SU-DHL-6 (cell line): ENCODE results near the gene UGT1A10.

Source experiments
- H2AFZ ChIP-seq: fragments of 200-600 bp; sonication (generic); 2 replicates; pipeline ENCODE4 v1.6.1; 2014; ENCODE audit warnings: low read depth, mild to moderate bottlenecking, moderate library complexity, mixed read lengths, antibody characterized with exemption, low read length; ENCODE audit not compliant: severe bottlenecking
- H3F3A ChIP-seq: fragments of 200-600 bp; shearing (Covaris generic); 2 replicates; pipeline ENCODE4 v1.6.0; 2016; ENCODE audit warnings: antibody characterized with exemption, mild to moderate bottlenecking; ENCODE audit not compliant: insufficient read depth
- H3K27ac ChIP-seq: fragments of 200-600 bp; sonication (generic); 2 replicates; pipeline ENCODE4 v1.5.1; 2016; ENCODE audit warnings: low read depth, mild to moderate bottlenecking, low read length, moderate library complexity, mixed read lengths
- H3K27me3 ChIP-seq: fragments of 200-600 bp; sonication (generic), shearing (Covaris generic); 2 replicates; pipeline ENCODE4 v1.6.0; 2014; ENCODE audit warnings: mild to moderate bottlenecking, low read length
- H3K36me3 ChIP-seq: fragments of 200-600 bp; sonication (generic); 2 replicates; pipeline ENCODE4 v1.6.1; 2014; ENCODE audit warnings: mild to moderate bottlenecking, low read length, mixed read lengths
- H3K4me2 ChIP-seq: fragments of 300-600, 200-600 bp; shearing (Covaris generic), sonication (generic); 2 replicates; pipeline ENCODE4 v1.6.0; 2014; ENCODE audit warnings: low read length, low read depth, mild to moderate bottlenecking; ENCODE audit not compliant: poor library complexity, severe bottlenecking
- H3K4me3 ChIP-seq: fragments of 200-600 bp; sonication (generic); 2 replicates; pipeline ENCODE4 v1.5.1; 2014; ENCODE audit warnings: antibody characterized with exemption, low read length, mild to moderate bottlenecking, mixed read lengths; ENCODE audit not compliant: insufficient read depth, poor library complexity, severe bottlenecking
- H3K79me2 ChIP-seq: fragments of 200-600 bp; sonication (generic); 2 replicates; pipeline ENCODE4 v1.6.1; 2014; ENCODE audit warnings: mild to moderate bottlenecking, low read length, moderate library complexity; ENCODE audit not compliant: insufficient read depth
- H3K9ac ChIP-seq: fragments of 200-600 bp; sonication (generic); 2 replicates; pipeline ENCODE4 v1.7.0; 2014; ENCODE audit warnings: mild to moderate bottlenecking, low read length
- H3K9me2 ChIP-seq: fragments of 200-600 bp; sonication (generic); replicated peaks from 2 replicates; pipeline ENCODE4 v1.6.1; 2014; ENCODE audit warnings: low read length; ENCODE audit not compliant: insufficient read depth
- H3K9me3 ChIP-seq: fragments of 200-600 bp; sonication (generic); 2 replicates; pipeline ENCODE4 v1.6.1; 2014; ENCODE audit warnings: low read length, mixed read lengths; ENCODE audit not compliant: insufficient read depth
- H4K20me1 ChIP-seq: fragments of 200-600 bp; sonication (generic); 2 replicates; pipeline ENCODE4 v1.6.1; 2014; ENCODE audit warnings: low read depth, mild to moderate bottlenecking, antibody characterized with exemption, low read length, moderate library complexity, mixed read lengths
- EZH2phosphoT487 ChIP-seq: fragments of 200-600 bp; sonication (generic), shearing (Covaris generic); conservative IDR thresholded peaks from 2 replicates; pipeline ENCODE4 v1.6.1; 2018; ENCODE audit warnings: mild to moderate bottlenecking, antibody characterized with exemption, low read length, moderate library complexity, mixed read lengths
- TF ChIP-seq, protein P1 (sequence below): fragments of 200-600 bp; sonication (generic); IDR thresholded peaks from one replicate; pipeline ENCODE4 v1.5.1; 2017; ENCODE audit warnings: antibody characterized with exemption, mild to moderate bottlenecking, low read length, moderate library complexity; ENCODE audit not compliant: insufficient read depth, poor library complexity, severe bottlenecking

The UGT1A10 gene

DNA sequence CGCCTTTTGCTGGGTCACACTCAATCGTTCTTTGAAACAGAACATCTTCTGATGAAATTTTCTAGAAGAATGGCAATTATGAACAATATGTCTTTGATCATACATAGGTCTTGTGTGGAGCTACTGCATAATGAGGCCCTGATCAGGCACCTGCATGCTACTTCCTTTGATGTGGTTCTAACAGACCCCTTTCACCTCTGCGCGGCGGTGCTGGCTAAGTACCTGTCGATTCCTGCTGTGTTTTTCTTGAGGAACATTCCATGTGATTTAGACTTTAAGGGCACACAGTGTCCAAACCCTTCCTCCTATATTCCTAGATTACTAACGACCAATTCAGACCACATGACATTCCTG, 77.0 kb downstream of the UGT1A10 start:
- H3K27ac ChIP-seq: no peak overlapping the region
- no peaks in the 10 kb centered on the region for H3K9me2 ChIP-seq
- no peaks in the 10 kb centered on the region for H3K27me3 ChIP-seq
- no peak overlapping the region for H3K4me2 ChIP-seq
- no peaks in the 10 kb centered on the region for H3K9me3 ChIP-seq
- no peaks in the 10 kb centered on the region for H4K20me1 ChIP-seq
- no peak overlapping the region for H3K4me3 ChIP-seq
- H3K36me3 ChIP-seq: no peaks in the 10 kb centered on the region
- H2AFZ ChIP-seq: no peak overlapping the region
- H3K79me2 ChIP-seq: no peaks in the 10 kb centered on the region
- no peak overlapping the region for H3K9ac ChIP-seq
- TF ChIP-seq, protein P1, sequence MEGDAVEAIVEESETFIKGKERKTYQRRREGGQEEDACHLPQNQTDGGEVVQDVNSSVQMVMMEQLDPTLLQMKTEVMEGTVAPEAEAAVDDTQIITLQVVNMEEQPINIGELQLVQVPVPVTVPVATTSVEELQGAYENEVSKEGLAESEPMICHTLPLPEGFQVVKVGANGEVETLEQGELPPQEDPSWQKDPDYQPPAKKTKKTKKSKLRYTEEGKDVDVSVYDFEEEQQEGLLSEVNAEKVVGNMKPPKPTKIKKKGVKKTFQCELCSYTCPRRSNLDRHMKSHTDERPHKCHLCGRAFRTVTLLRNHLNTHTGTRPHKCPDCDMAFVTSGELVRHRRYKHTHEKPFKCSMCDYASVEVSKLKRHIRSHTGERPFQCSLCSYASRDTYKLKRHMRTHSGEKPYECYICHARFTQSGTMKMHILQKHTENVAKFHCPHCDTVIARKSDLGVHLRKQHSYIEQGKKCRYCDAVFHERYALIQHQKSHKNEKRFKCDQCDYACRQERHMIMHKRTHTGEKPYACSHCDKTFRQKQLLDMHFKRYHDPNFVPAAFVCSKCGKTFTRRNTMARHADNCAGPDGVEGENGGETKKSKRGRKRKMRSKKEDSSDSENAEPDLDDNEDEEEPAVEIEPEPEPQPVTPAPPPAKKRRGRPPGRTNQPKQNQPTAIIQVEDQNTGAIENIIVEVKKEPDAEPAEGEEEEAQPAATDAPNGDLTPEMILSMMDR: no peak
- no peak for TF ChIP-seq EZH2phosphoT487
- H3F3A ChIP-seq: no peaks in the 10 kb centered on the region

DNA sequence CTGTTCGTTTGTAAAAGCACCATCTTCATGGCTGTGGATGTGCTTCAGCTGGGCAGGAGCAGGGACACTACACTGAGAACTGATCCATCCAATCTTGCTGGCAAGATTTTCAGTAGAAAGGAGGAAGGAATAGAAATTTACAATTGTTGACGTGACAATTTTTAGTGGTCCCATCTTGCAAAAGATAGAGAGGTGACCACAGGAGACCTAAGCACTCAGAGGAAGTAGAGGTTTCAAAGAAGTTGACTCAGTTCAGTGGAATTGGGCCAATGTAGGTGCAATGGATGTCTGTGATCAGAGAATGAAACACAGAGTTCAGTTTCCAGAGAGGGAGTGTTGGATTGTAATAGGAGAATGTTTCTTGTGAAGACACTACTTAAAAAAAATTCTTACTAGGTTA, 77.9 kb downstream of the UGT1A10 start:
- TF ChIP-seq EZH2phosphoT487: no peak
- TF ChIP-seq, protein P1: no peak
- Histone ChIP-seq H2AFZ (no peak overlapping the region), H3K9me3 (no peaks in the 10 kb centered on the region), H3K9me2 (no peaks in the 10 kb centered on the region), H3K27me3 (no peaks in the 10 kb centered on the region), H3K36me3 (no peaks in the 10 kb centered on the region), H3K9ac (no peak overlapping the region), H4K20me1 (no peaks in the 10 kb centered on the region), H3K27ac (no peak overlapping the region), H3K4me3 (no peak overlapping the region), H3F3A (no peaks in the 10 kb centered on the region), H3K79me2 (no peaks in the 10 kb centered on the region), H3K4me2 (no peak overlapping the region)

DNA sequence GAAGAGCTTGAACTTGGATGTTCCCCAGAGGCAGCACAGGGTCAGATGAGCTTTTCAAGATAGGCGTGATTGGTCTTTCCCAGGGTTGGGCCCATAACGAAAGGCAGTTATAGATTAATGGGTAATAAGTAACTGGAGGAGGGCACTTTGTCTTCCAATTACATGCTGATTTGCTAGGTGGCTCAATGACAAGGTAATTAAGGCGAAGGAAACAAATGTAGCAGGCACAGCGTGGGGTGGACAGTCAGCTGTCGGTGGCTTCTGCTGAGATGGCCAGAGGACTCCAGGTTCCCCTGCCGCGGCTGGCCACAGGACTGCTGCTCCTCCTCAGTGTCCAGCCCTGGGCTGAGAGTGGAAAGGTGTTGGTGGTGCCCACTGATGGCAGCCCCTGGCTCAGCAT, 82.3 kb downstream of the UGT1A10 start, which contains the start of gene UGT1A4:
Gene UGT1A4 (plus strand): TSS at position 185 of the 400 bp plus-strand sequence. CDS start 85 bp downstream, at position 270.
- Histone ChIP-seq H3K79me2 (no peaks in the 10 kb centered on the region), H3K4me3 (no peak within 1 kb of the TSS), H3K36me3 (no peaks in the 10 kb centered on the region), H4K20me1 (no peaks in the 10 kb centered on the region), H2AFZ (no peak within 1 kb of the TSS), H3K27me3 (no peaks in the 10 kb centered on the region), H3K4me2 (no peak within 1 kb of the TSS), H3K27ac (no peak within 1 kb of the TSS), H3K9ac (no peak within 1 kb of the TSS), H3K9me2 (no peaks in the 10 kb centered on the region), H3F3A (no peaks in the 10 kb centered on the region), H3K9me3 (no peaks in the 10 kb centered on the region)
- TF ChIP-seq, protein P1: no peak
- no peak for TF ChIP-seq EZH2phosphoT487
